ENCODE measurements around the gene TUFM. TPM values are rescaled to one million over a fixed set of nuclear protein-coding genes. Genes with fewer than 3 reads are reported as not detected.

Gene TUFM
- total RNA-seq, 1 donor from 2014 or later, result 197 TPM

DNA sequence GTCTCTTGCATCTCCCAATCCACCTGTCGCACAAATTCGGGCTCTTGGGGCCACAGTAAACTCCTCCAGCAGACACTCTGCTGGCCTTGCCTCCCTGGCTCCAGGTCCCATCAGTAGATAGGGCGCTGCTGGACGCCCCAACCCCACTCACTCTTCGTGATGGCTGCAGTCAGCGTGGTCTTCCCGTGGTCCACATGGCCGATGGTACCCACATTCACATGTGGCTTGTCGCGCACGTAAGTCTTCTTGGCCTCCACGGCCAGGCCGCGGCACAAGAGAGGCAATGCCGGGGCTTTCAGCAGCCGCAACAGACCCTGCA is 428 bp downstream of the TUFM start:
- H3K9me3 Mint-ChIP-seq, result no peaks in the 10 kb centered on the region
- peaks cover 9% of the 10 kb centered on the region for H3K36me3 Mint-ChIP-seq (ENCODE audit: low read depth)
- TF ChIP-seq, protein P1, sequence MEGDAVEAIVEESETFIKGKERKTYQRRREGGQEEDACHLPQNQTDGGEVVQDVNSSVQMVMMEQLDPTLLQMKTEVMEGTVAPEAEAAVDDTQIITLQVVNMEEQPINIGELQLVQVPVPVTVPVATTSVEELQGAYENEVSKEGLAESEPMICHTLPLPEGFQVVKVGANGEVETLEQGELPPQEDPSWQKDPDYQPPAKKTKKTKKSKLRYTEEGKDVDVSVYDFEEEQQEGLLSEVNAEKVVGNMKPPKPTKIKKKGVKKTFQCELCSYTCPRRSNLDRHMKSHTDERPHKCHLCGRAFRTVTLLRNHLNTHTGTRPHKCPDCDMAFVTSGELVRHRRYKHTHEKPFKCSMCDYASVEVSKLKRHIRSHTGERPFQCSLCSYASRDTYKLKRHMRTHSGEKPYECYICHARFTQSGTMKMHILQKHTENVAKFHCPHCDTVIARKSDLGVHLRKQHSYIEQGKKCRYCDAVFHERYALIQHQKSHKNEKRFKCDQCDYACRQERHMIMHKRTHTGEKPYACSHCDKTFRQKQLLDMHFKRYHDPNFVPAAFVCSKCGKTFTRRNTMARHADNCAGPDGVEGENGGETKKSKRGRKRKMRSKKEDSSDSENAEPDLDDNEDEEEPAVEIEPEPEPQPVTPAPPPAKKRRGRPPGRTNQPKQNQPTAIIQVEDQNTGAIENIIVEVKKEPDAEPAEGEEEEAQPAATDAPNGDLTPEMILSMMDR (conservative IDR thresholded peaks at IDR 0.05), result no peak
- peak overlapping the region; percentile 93 for H3K27ac Mint-ChIP-seq (ENCODE audit: unreplicated experiment)
- DNase-seq (ENCODE audit: low read depth, low spot score), result no peak
- peaks cover 31% of the 10 kb centered on the region for H3K4me1 Mint-ChIP-seq
- H3K4me3 Mint-ChIP-seq, result peak overlapping the region; percentile 98
- H3K27me3 Mint-ChIP-seq (ENCODE audit: low read depth), result peaks cover 4% of the 10 kb centered on the region

DNA sequence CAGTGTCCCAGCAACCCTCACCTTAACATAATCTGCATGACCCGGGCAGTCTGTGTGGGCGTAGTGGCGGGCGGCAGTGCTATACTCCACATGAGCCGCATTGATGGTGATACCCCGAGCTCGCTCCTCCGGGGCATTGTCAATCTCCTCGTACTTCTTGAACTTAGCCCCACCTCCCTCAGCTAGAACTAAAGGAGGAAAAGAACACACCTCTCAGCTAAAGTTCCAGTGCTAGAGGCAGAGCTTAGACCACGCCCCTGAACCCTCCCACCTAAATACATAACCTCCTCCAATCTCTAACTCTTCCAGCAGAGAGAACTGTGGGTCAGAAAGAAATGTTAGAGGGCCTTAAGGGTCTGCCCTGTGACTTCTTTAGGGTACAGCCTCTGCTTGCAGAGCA is 855 bp downstream of the TUFM start:
- H3K9me3 Mint-ChIP-seq, result no peaks in the 10 kb centered on the region
- H3K4me3 Mint-ChIP-seq, result peak overlapping the region; percentile 98
- H3K27me3 Mint-ChIP-seq (ENCODE audit: low read depth), result peaks cover 4% of the 10 kb centered on the region
- peak overlapping the region; percentile 93 for H3K27ac Mint-ChIP-seq (ENCODE audit: unreplicated experiment)
- DNase-seq (ENCODE audit: low read depth, low spot score), result no peak
- TF ChIP-seq, protein P1 (conservative IDR thresholded peaks at IDR 0.05), result no peak
- peaks cover 9% of the 10 kb centered on the region for H3K36me3 Mint-ChIP-seq (ENCODE audit: low read depth)
- H3K4me1 Mint-ChIP-seq, result peaks cover 31% of the 10 kb centered on the region

DNA sequence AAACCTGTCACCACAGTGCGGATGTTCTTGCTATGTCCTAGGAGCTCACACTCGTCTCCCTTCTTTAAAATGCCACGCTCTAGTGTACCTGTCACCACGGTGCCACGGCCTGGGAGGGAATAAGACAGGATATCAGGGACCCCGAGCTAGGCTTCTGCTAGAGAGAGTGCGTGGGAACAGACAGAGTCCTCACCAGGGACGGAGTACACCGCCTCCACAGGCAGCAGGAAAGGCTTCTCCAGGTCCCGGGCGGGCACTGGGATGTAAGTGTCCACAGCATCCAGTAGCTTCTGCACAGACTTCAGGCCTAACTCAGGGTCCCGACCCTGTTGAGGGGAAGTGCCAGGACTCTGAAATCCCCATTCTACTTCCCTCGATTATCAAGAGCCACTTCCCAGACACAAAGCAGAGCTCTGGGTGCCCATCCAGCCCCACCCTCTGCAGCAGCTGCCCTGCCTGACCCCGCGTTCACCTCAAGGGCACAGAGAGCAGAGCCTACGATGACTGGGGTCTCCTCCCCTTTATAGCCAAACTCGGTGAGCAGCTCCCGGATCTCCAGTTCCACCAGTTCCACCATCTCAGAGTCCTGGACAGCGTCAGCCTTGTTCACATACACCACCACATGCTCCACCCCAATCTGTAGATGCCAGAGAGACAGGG is 1.8 kb downstream of the TUFM start:
- no peak for DNase-seq (ENCODE audit: low read depth, low spot score)
- Mint-ChIP-seq H3K27ac (ENCODE audit: unreplicated experiment) (no peak overlapping the region), H3K9me3 (no peaks in the 10 kb centered on the region), H3K36me3 (ENCODE audit: low read depth) (peaks cover 12% of the 10 kb centered on the region), H3K4me3 (peak overlapping the region; percentile 98), H3K4me1 (peaks cover 31% of the 10 kb centered on the region), H3K27me3 (ENCODE audit: low read depth) (peaks cover 4% of the 10 kb centered on the region)
- TF ChIP-seq, protein P1 (conservative IDR thresholded peaks at IDR 0.05), result no peak

DNA sequence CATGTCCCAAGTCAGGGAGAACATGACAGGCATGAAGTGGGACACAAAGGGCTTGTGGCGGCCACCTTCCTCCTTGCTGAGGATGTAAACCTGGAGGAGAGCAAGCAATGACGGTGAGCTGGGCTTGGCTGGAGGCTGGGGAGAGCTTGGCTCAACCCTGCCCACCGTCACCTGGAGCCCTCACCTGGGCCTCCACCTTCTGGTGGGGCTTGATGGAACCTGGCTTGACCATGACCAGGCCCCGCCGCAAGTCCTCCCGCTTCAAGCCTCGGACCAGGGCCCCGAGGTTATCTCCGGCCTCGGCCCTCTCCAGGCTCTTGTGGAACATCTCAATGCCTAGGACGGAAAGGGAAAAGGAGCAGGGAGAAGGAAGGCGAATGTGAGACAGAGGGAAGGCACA is 2.4 kb downstream of the TUFM start:
- DNase-seq (ENCODE audit: low read depth, low spot score), result no peak
- peak overlapping the region; percentile 98 for H3K4me3 Mint-ChIP-seq
- peaks cover 31% of the 10 kb centered on the region for H3K4me1 Mint-ChIP-seq
- no peak overlapping the region for H3K27ac Mint-ChIP-seq (ENCODE audit: unreplicated experiment)
- H3K27me3 Mint-ChIP-seq (ENCODE audit: low read depth), result peaks cover 4% of the 10 kb centered on the region
- H3K9me3 Mint-ChIP-seq, result no peaks in the 10 kb centered on the region
- peaks cover 14% of the 10 kb centered on the region for H3K36me3 Mint-ChIP-seq (ENCODE audit: low read depth)
- TF ChIP-seq, protein P1 (conservative IDR thresholded peaks at IDR 0.05), result no peak

DNA sequence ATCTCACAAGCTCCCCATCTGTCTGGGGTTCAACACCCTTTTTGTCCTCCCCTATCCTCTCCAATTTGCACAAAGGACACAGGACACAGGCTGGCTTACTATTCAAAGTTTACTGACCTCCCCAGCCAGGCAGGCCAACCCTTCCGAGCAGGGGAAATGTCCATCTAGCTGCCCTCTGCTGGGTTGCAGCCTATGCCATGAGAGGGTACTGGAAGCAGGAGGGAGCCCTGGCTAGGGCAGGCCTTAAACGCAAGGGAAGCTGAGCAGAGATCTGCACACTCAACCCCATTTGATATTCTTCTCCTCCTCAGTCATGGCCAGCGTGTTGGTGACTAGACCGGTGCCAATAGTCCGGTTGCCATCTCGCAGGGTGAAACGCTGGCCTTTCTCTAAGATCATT is 3.5 kb downstream of the TUFM start:
- Mint-ChIP-seq H3K9me3 (no peaks in the 10 kb centered on the region), H3K4me1 (peaks cover 31% of the 10 kb centered on the region), H3K27me3 (ENCODE audit: low read depth) (peaks cover 4% of the 10 kb centered on the region), H3K4me3 (peak overlapping the region; percentile 98), H3K36me3 (ENCODE audit: low read depth) (peaks cover 20% of the 10 kb centered on the region), H3K27ac (ENCODE audit: unreplicated experiment) (no peak overlapping the region)
- no peak for DNase-seq (ENCODE audit: low read depth, low spot score)
- TF ChIP-seq, protein P1 (conservative IDR thresholded peaks at IDR 0.05), result no peak

Measured in neural crest cell (in vitro differentiated cells).